ENCODE data around the gene CATSPERD. TPM values are rescaled to one million over a fixed set of nuclear protein-coding genes. Genes with fewer than 3 reads are reported as not detected.

CATSPERD gene
- total RNA-seq, 1 experiment from 2014 or later, result not detected

DNA sequence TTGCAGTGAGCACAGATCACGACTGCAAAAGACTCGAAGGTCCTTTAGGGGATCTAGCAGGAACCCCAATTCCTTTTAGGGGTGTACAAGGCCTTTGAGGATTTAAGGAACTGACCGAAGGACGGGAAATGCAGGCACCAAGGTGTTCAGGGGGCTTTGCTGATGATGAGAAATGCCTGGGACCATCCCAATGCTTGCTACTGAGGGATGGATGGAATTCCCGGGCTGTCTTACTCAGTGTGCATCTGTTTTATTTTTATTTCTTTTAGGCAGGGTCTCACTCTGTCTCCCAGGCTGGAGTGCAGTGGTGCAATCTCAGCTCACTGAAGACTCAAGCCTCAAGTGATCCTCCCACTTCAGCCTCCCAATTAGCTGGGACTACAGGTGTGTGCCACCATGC, 52.8 kb downstream of the CATSPERD start:
- Histone ChIP-seq H3K36me3 (ENCODE audit: low read depth) (no peaks in the 10 kb centered on the region), H3K9me2 (ENCODE audit: insufficient read depth) (no peaks in the 10 kb centered on the region), H3K4me3 (no peak overlapping the region), H3K27me3 (ENCODE audit: insufficient read depth, low read depth) (no peaks in the 10 kb centered on the region), H3K27ac (0 out of 2 replicates have a peak overlapping the region, but pooled peaks have one; percentile 19), H3K79me2 (ENCODE audit: low read depth) (no peaks in the 10 kb centered on the region), H2AFZ (peak overlapping the region; percentile 79), H4K20me1 (ENCODE audit: insufficient read depth) (no peaks in the 10 kb centered on the region), H3F3A (ENCODE audit: insufficient read depth, low read depth) (no peaks in the 10 kb centered on the region), H3K9me3 (ENCODE audit: insufficient read depth, low read depth) (no peaks in the 10 kb centered on the region), H3K4me2 (no peak overlapping the region), H3K4me1 (replicated peaks; ENCODE audit: insufficient read depth) (no peaks in the 10 kb centered on the region)
- intact Hi-C loops (cut with micrococcal nuclease; ENCODE audit: unreplicated experiment), result loop anchor here (10.0 kb wide), 1 partner anchor 272 kb away; no protein-coding TSS in a partner anchor
- TF ChIP-seq EZH2 (IDR thresholded peaks at IDR 0.05; ENCODE audit: low read depth) (no peak), CTCF (conservative IDR thresholded peaks at IDR 0.05) (no peak)
- no TSS peak for BruUV-seq (replicated peaks)
- ChIA-PET POLR2A (ENCODE audit: unreplicated experiment) (no interaction called here), CTCF (interaction anchor here (0.7 kb wide), 1 partner anchor 89 kb away, joined by 20 read pairs; no protein-coding TSS in a partner anchor)
- DNase-seq, result no peak

DNA sequence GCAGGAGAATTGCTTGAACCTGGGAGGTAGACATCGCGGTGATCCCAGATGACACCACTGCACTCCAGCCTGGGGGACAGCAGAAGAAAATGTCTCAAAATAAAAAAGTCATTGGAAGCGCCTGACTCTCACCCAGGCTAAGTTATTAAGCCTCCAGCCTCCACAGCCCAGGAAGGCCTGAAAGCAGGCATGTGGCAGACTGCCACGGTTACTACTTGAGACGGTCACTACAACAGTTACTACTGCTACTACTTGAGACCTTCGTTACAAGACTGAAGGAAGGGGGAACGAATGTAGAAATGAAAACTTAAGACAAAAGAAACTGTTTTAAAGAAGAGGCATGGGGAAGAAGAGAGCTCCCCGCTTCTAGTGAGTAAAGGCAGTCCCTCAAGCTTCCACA, 54.5 kb downstream of the CATSPERD start:
- Histone ChIP-seq H3K27me3 (ENCODE audit: insufficient read depth, low read depth) (no peaks in the 10 kb centered on the region), H3K27ac (no peak overlapping the region), H4K20me1 (ENCODE audit: insufficient read depth) (no peaks in the 10 kb centered on the region), H3K4me2 (no peak overlapping the region), H3F3A (ENCODE audit: insufficient read depth, low read depth) (no peaks in the 10 kb centered on the region), H3K4me3 (no peak overlapping the region), H3K36me3 (ENCODE audit: low read depth) (no peaks in the 10 kb centered on the region), H3K9me3 (ENCODE audit: insufficient read depth, low read depth) (no peaks in the 10 kb centered on the region), H2AFZ (no peak overlapping the region), H3K4me1 (replicated peaks; ENCODE audit: insufficient read depth) (no peaks in the 10 kb centered on the region), H3K9me2 (ENCODE audit: insufficient read depth) (no peaks in the 10 kb centered on the region), H3K79me2 (ENCODE audit: low read depth) (no peaks in the 10 kb centered on the region)
- ChIA-PET POLR2A (ENCODE audit: unreplicated experiment) (no interaction called here), CTCF (no interaction called here)
- no peak for TF ChIP-seq CTCF (conservative IDR thresholded peaks at IDR 0.05)
- no peak for TF ChIP-seq EZH2 (IDR thresholded peaks at IDR 0.05; ENCODE audit: low read depth)
- DNase-seq, result no peak
- intact Hi-C loops (cut with micrococcal nuclease; ENCODE audit: unreplicated experiment), result loop anchor here (10.0 kb wide), 1 partner anchor 270 kb away; no protein-coding TSS in a partner anchor
- BruUV-seq (replicated peaks), result no TSS peak

GRCh38 chr19:5775668-5776309, 55.4 kb downstream of the CATSPERD start:
- CTCF ChIA-PET, result interaction anchor here (0.6 kb wide), 1 partner anchor 116 kb away, joined by 6 read pairs; no protein-coding TSS in a partner anchor
- no peaks in the 10 kb centered on the region for H3K9me3 ChIP-seq (ENCODE audit: insufficient read depth, low read depth)
- no peak overlapping the region for H3K4me3 ChIP-seq
- H4K20me1 ChIP-seq (ENCODE audit: insufficient read depth), result no peaks in the 10 kb centered on the region
- intact Hi-C loops (cut with micrococcal nuclease; ENCODE audit: unreplicated experiment), result loop anchor here (10.0 kb wide), 1 partner anchor 269 kb away; no protein-coding TSS in a partner anchor
- no peak overlapping the region for H2AFZ ChIP-seq
- no peaks in the 10 kb centered on the region for H3K4me1 ChIP-seq (replicated peaks; ENCODE audit: insufficient read depth)
- DNase-seq, result peak in 1 of 2 experiments; percentile 36
- no peak overlapping the region for H3K4me2 ChIP-seq
- no peaks in the 10 kb centered on the region for H3K27me3 ChIP-seq (ENCODE audit: insufficient read depth, low read depth)
- H3F3A ChIP-seq (ENCODE audit: insufficient read depth, low read depth), result no peaks in the 10 kb centered on the region
- TF ChIP-seq EZH2 (IDR thresholded peaks at IDR 0.05; ENCODE audit: low read depth), result no peak
- TF ChIP-seq CTCF (conservative IDR thresholded peaks at IDR 0.05), result no peak
- H3K79me2 ChIP-seq (ENCODE audit: low read depth), result no peaks in the 10 kb centered on the region
- POLR2A ChIA-PET (ENCODE audit: unreplicated experiment), result no interaction called here
- H3K27ac ChIP-seq, result no peak overlapping the region
- no peaks in the 10 kb centered on the region for H3K36me3 ChIP-seq (ENCODE audit: low read depth)
- no TSS peak for BruUV-seq (replicated peaks)
- H3K9me2 ChIP-seq (ENCODE audit: insufficient read depth), result no peaks in the 10 kb centered on the region
